Activated T-helper 1 cell treated with anti-CD3 and anti-CD28 coated beads, Interleukin-2, amount 50 U/mL, for 16 hours (primary cell): Measurements from ENCODE around the gene BDH1.
"Not testable (repeated sequence)": the region's sequence is repeated elsewhere in the genome, so short reads cannot be mapped to it uniquely, and the experiment has no call there.

Experiments
- DNase-seq, 2 donors: peaks; one replicate each; pipeline ENCODE4 v3.0.0-alpha.2; 2020; ENCODE audit warnings: low read depth in 1 of 2, low spot score in 1 of 2

Gene BDH1

GRCh38 chr3:197521277-197522182, 34.2 kb downstream of the BDH1 start:
- DNase-seq: no peak

GRCh38 chr3:197520311-197521276, 35.2 kb downstream of the BDH1 start:
- DNase-seq: no peak

- no peak for DNase-seq
Measured at GRCh38 chr3:197519801-197520211, 36.0 kb downstream of the BDH1 start.

GRCh38 chr3:197518881-197519421, 36.8 kb downstream of the BDH1 start:
- DNase-seq: no peak

- DNase-seq: not testable (repeated sequence)
Measured at GRCh38 chr3:197517922-197518683, 37.7 kb downstream of the BDH1 start.

- DNase-seq: not testable (repeated sequence)
Measured at GRCh38 chr3:197516890-197517606, 38.7 kb downstream of the BDH1 start.

GRCh38 chr3:197516517-197516889, 39.3 kb downstream of the BDH1 start:
- DNase-seq: no peak

- no peak for DNase-seq
Measured at GRCh38 chr3:197514786-197515355, 40.9 kb downstream of the BDH1 start.

GRCh38 chr3:197513953-197514785, 41.6 kb downstream of the BDH1 start:
- no peak for DNase-seq

- no peak for DNase-seq
Measured at GRCh38 chr3:197512691-197513571, 42.8 kb downstream of the BDH1 start.

GRCh38 chr3:197511853-197512635, 43.7 kb downstream of the BDH1 start:
- DNase-seq: no peak

GRCh38 chr3:197511130-197511529, 44.6 kb downstream of the BDH1 start:
- DNase-seq: no peak

GRCh38 chr3:197510642-197511018, 45.1 kb downstream of the BDH1 start:
- no peak for DNase-seq

GRCh38 chr3:197508924-197509775, 46.6 kb downstream of the BDH1 start:
- DNase-seq: no peak

GRCh38 chr3:197508461-197508860, 47.3 kb downstream of the BDH1 start:
- DNase-seq: no peak

- no peak for DNase-seq
Measured at GRCh38 chr3:197508051-197508451, 47.7 kb downstream of the BDH1 start.
